ENCODE data around the gene DDX42.

Gene DDX42

GRCh38 chr17:63827002-63827800, 53.2 kb downstream of the DDX42 start, which contains the start of the genes FTSJ3 and PSMC5:
Gene FTSJ3 (minus strand): TSS chr17:63827663. CDS start chr17:63826902, 761 bp downstream.
Gene PSMC5 (plus strand): TSS chr17:63827431. CDS start chr17:63827491, 60 bp downstream.
- Mint-ChIP-seq H3K27ac (peak within 1 kb of the TSS; percentile 97), H3K4me3 (peak within 1 kb of the TSS; percentile 91), H3K9me3 (no peaks in the 10 kb centered on the region), H3K4me1 (peaks cover 64% of the 10 kb centered on the region), H3K36me3 (peaks cover 42% of the 10 kb centered on the region), H3K27me3 (no peaks in the 10 kb centered on the region)
- ATAC-seq: peak; percentile 98

GRCh38 chr17:63827801-63828221, 53.8 kb downstream of the DDX42 start:
- no peaks in the 10 kb centered on the region for H3K27me3 Mint-ChIP-seq
- peaks cover 60% of the 10 kb centered on the region for H3K4me1 Mint-ChIP-seq
- peaks cover 44% of the 10 kb centered on the region for H3K36me3 Mint-ChIP-seq
- no peak for ATAC-seq
- H3K27ac Mint-ChIP-seq: peak overlapping the region; percentile 97
- peak overlapping the region; percentile 91 for H3K4me3 Mint-ChIP-seq
- H3K9me3 Mint-ChIP-seq: no peaks in the 10 kb centered on the region

- Mint-ChIP-seq H3K9me3 (no peaks in the 10 kb centered on the region), H3K27me3 (no peaks in the 10 kb centered on the region), H3K4me1 (peaks cover 59% of the 10 kb centered on the region), H3K27ac (peak overlapping the region; percentile 12), H3K4me3 (no peak overlapping the region), H3K36me3 (peaks cover 45% of the 10 kb centered on the region)
- ATAC-seq: no peak
These were observed 55.0 kb downstream of the DDX42 start for GRCh38 chr17:63828936-63829335.

- no peak for ATAC-seq
- Mint-ChIP-seq H3K4me3 (no peak overlapping the region), H3K4me1 (peaks cover 61% of the 10 kb centered on the region), H3K36me3 (peaks cover 48% of the 10 kb centered on the region), H3K27me3 (no peaks in the 10 kb centered on the region), H3K27ac (peak overlapping the region; percentile 12), H3K9me3 (no peaks in the 10 kb centered on the region)
These were observed 56.3 kb downstream of the DDX42 start for GRCh38 chr17:63830278-63830677.

- H3K27ac Mint-ChIP-seq: peak overlapping the region; percentile 11
- H3K4me1 Mint-ChIP-seq: peaks cover 62% of the 10 kb centered on the region
- no peaks in the 10 kb centered on the region for H3K9me3 Mint-ChIP-seq
- no peak for ATAC-seq
- no peaks in the 10 kb centered on the region for H3K27me3 Mint-ChIP-seq
- H3K4me3 Mint-ChIP-seq: no peak overlapping the region
- H3K36me3 Mint-ChIP-seq: peaks cover 55% of the 10 kb centered on the region
These were observed 57.0 kb downstream of the DDX42 start for GRCh38 chr17:63830904-63831491.

- Mint-ChIP-seq H3K27me3 (no peaks in the 10 kb centered on the region), H3K9me3 (no peaks in the 10 kb centered on the region), H3K4me1 (peaks cover 58% of the 10 kb centered on the region), H3K27ac (no peak overlapping the region), H3K36me3 (peaks cover 55% of the 10 kb centered on the region), H3K4me3 (no peak overlapping the region)
- no peak for ATAC-seq
These were observed 57.5 kb downstream of the DDX42 start for GRCh38 chr17:63831505-63831904.

- Mint-ChIP-seq H3K27ac (peak overlapping the region; percentile 9), H3K4me3 (no peak overlapping the region), H3K27me3 (no peaks in the 10 kb centered on the region), H3K4me1 (peaks cover 59% of the 10 kb centered on the region), H3K9me3 (no peaks in the 10 kb centered on the region), H3K36me3 (peaks cover 60% of the 10 kb centered on the region)
- no peak for ATAC-seq
These were observed 58.0 kb downstream of the DDX42 start for GRCh38 chr17:63832014-63832413.

GRCh38 chr17:63832455-63832854, 58.5 kb downstream of the DDX42 start:
- H3K36me3 Mint-ChIP-seq: peaks cover 64% of the 10 kb centered on the region
- peaks cover 63% of the 10 kb centered on the region for H3K4me1 Mint-ChIP-seq

GRCh38 chr17:63833026-63833740, 59.2 kb downstream of the DDX42 start:
- no peaks in the 10 kb centered on the region for H3K9me3 Mint-ChIP-seq
- ATAC-seq: no peak
- peaks cover 63% of the 10 kb centered on the region for H3K4me1 Mint-ChIP-seq
- H3K27me3 Mint-ChIP-seq: no peaks in the 10 kb centered on the region
- H3K36me3 Mint-ChIP-seq: peaks cover 64% of the 10 kb centered on the region
- no peak overlapping the region for H3K4me3 Mint-ChIP-seq
- peak overlapping the region; percentile 67 for H3K27ac Mint-ChIP-seq

More at GRCh38 chr17:63832455-63832854, 58.5 kb downstream of the DDX42 start:
- no peak overlapping the region for H3K4me3 Mint-ChIP-seq
- no peaks in the 10 kb centered on the region for H3K27me3 Mint-ChIP-seq
- peak overlapping the region; percentile 9 for H3K27ac Mint-ChIP-seq
- H3K9me3 Mint-ChIP-seq: no peaks in the 10 kb centered on the region
- no peak for ATAC-seq

- Mint-ChIP-seq H3K27ac (peak overlapping the region; percentile 67), H3K4me1 (peaks cover 65% of the 10 kb centered on the region), H3K27me3 (no peaks in the 10 kb centered on the region), H3K9me3 (no peaks in the 10 kb centered on the region), H3K36me3 (peaks cover 64% of the 10 kb centered on the region), H3K4me3 (no peak overlapping the region)
- no peak for ATAC-seq
These were observed 59.9 kb downstream of the DDX42 start for GRCh38 chr17:63833741-63834373.

GRCh38 chr17:63834431-63835166, 60.6 kb downstream of the DDX42 start:
- Mint-ChIP-seq H3K4me1 (peaks cover 69% of the 10 kb centered on the region), H3K9me3 (no peaks in the 10 kb centered on the region), H3K4me3 (no peak overlapping the region), H3K27ac (peak overlapping the region; percentile 67), H3K36me3 (peaks cover 62% of the 10 kb centered on the region), H3K27me3 (no peaks in the 10 kb centered on the region)
- peak; percentile 77 for ATAC-seq

GRCh38 chr17:63835167-63835720, 61.3 kb downstream of the DDX42 start:
- Mint-ChIP-seq H3K9me3 (no peaks in the 10 kb centered on the region), H3K36me3 (peaks cover 55% of the 10 kb centered on the region), H3K27me3 (no peaks in the 10 kb centered on the region), H3K27ac (peak overlapping the region; percentile 67), H3K4me3 (no peak overlapping the region), H3K4me1 (peaks cover 66% of the 10 kb centered on the region)
- ATAC-seq: no peak

- no peaks in the 10 kb centered on the region for H3K27me3 Mint-ChIP-seq
- no peak for ATAC-seq
- peaks cover 45% of the 10 kb centered on the region for H3K36me3 Mint-ChIP-seq
- H3K27ac Mint-ChIP-seq: peak overlapping the region; percentile 56
- no peak overlapping the region for H3K4me3 Mint-ChIP-seq
- H3K9me3 Mint-ChIP-seq: no peaks in the 10 kb centered on the region
- peaks cover 67% of the 10 kb centered on the region for H3K4me1 Mint-ChIP-seq
These were observed 62.8 kb downstream of the DDX42 start for GRCh38 chr17:63836811-63837210.

GRCh38 chr17:63837480-63837879, 63.5 kb downstream of the DDX42 start:
- Mint-ChIP-seq H3K4me3 (no peak overlapping the region), H3K4me1 (peaks cover 70% of the 10 kb centered on the region), H3K27ac (peak overlapping the region; percentile 56), H3K27me3 (no peaks in the 10 kb centered on the region), H3K9me3 (no peaks in the 10 kb centered on the region), H3K36me3 (peaks cover 38% of the 10 kb centered on the region)
- no peak for ATAC-seq
